ENCODE measurements around the gene CRAMP1. TPM values are rescaled to one million over a fixed set of nuclear protein-coding genes. Genes with fewer than 3 reads are reported as not detected.

Gene CRAMP1
- total RNA-seq, 2 experiments from 2014 or later = 15.1 to 15.7 TPM

GRCh38 chr16:1674751-1675664 is 62.8 kb downstream of the CRAMP1 start:
- ATAC-seq (no peak), DNase-seq (no peak)
- Mint-ChIP-seq H3K27me3 (no peaks in the 10 kb centered on the region), H3K4me1 (ENCODE audit: low read depth) (peaks cover 15% of the 10 kb centered on the region), H3K36me3 (ENCODE audit: low read depth) (peaks cover 30% of the 10 kb centered on the region), H3K9me3 (no peaks in the 10 kb centered on the region), H3K4me3 (no peak overlapping the region), H3K27ac (no peak overlapping the region)
- ChIA-PET POLR2A (interaction anchor here (1.0 to 1.3 kb wide), 2 partner anchors 22 to 107 kb away, joined by 3 read pairs; partner anchors contain the start of genes NUBP2 and SPSB3), CTCF (no interaction called here)
- intact Hi-C loops (cut with micrococcal nuclease) = no loop called here
- TF ChIP-seq CTCF (IDR thresholded peaks at IDR 0.05) = no peak

- POLR2A ChIA-PET = interaction anchor here (1.3 kb wide), 2 partner anchors 17 to 106 kb away, joined by 3 read pairs; partner anchors contain the start of genes NUBP2 and SPSB3
- ATAC-seq (no peak), DNase-seq (no peak)
- no peak for TF ChIP-seq CTCF (IDR thresholded peaks at IDR 0.05)
- CTCF ChIA-PET = interaction anchor here (1.7 kb wide), 1 partner anchor 29 kb away, joined by 7 read pairs; the partner anchor contains the start of gene MAPK8IP3
- H3K27ac Mint-ChIP-seq = no peak overlapping the region
- intact Hi-C loops (cut with micrococcal nuclease) = no loop called here
- peak overlapping the region; percentile 44 for H3K4me3 Mint-ChIP-seq
- H3K36me3 Mint-ChIP-seq (ENCODE audit: low read depth) = peaks cover 33% of the 10 kb centered on the region
- no peaks in the 10 kb centered on the region for H3K27me3 Mint-ChIP-seq
- H3K4me1 Mint-ChIP-seq (ENCODE audit: low read depth) = peaks cover 31% of the 10 kb centered on the region
- H3K9me3 Mint-ChIP-seq = no peaks in the 10 kb centered on the region
Measured at GRCh38 chr16:1676661-1677060, 64.5 kb downstream of the CRAMP1 start.

- ChIA-PET CTCF (interaction anchor here (0.6 to 2.0 kb wide), 5 partner anchors 28 to 163 kb away, joined by 3 to 20 read pairs (median 6); partner anchors contain the start of genes MAPK8IP3 and TMEM204), POLR2A (interaction anchor here (0.7 to 3.6 kb wide), 5 partner anchors 9 to 40 kb away, joined by 3 to 14 read pairs (median 4); partner anchors contain the start of gene MAPK8IP3)
- no peaks in the 10 kb centered on the region for H3K27me3 Mint-ChIP-seq
- no peak for DNase-seq
- H3K36me3 Mint-ChIP-seq (ENCODE audit: low read depth) = peaks cover 32% of the 10 kb centered on the region
- no peak overlapping the region for H3K27ac Mint-ChIP-seq
- ATAC-seq = no peak
- H3K9me3 Mint-ChIP-seq = no peaks in the 10 kb centered on the region
- H3K4me3 Mint-ChIP-seq = peak overlapping the region; percentile 44
- TF ChIP-seq CTCF (IDR thresholded peaks at IDR 0.05) = no peak
- intact Hi-C loops (cut with micrococcal nuclease) = no loop called here
- H3K4me1 Mint-ChIP-seq (ENCODE audit: low read depth) = peaks cover 32% of the 10 kb centered on the region
Measured at GRCh38 chr16:1677339-1677738, 65.2 kb downstream of the CRAMP1 start.

DNA sequence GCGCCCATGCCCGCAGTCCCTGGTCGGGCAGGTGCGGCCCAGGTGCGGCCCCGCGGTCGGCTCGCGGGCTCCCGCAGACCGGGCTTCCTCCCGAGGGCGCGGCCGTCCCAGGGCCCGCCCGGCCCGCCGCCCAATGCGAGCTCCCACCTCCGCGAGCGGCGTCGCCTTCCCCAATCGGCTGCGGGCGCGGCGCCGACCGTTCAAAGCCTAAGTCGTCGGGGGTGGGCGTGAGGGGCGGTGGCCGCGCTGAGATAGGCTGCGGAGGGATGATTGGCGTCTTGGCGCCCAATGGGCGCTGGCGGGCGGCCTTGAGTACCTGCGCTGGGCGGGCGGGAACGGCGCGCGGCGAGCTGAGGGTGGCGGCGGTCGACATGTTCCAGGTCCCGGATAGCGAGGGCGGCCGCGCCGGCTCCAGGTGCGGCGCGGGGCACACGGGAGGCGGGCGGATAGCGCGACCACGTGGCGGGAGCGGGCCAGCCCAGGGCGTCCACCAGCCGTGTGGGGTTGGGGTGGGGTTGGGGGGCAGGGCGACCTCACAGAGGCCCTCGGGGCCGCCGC is 65.9 kb downstream of the CRAMP1 start, which contains the start of gene JPT2:
JPT2 (plus strand) TSS at position 338 of the 558 bp plus-strand sequence; CDS start at position 372, 34 bp downstream.
- H3K4me3 Mint-ChIP-seq = peak within 1 kb of the TSS; percentile 82
- TF ChIP-seq CTCF (IDR thresholded peaks at IDR 0.05) = no peak
- DNase-seq = peak; percentile 98
- no peaks in the 10 kb centered on the region for H3K27me3 Mint-ChIP-seq
- intact Hi-C loops (cut with micrococcal nuclease) = no loop called here
- peaks cover 28% of the 10 kb centered on the region for H3K36me3 Mint-ChIP-seq (ENCODE audit: low read depth)
- H3K27ac Mint-ChIP-seq = peak within 1 kb of the TSS; percentile 84
- POLR2A ChIA-PET = interaction anchor here (0.7 to 3.6 kb wide), 9 partner anchors 10 to 93 kb away, joined by 3 to 14 read pairs (median 4); partner anchors contain the start of genes MAPK8IP3 and NME3
- H3K9me3 Mint-ChIP-seq = no peaks in the 10 kb centered on the region
- CTCF ChIA-PET = interaction anchor here (0.6 to 2.0 kb wide), 5 partner anchors 28 to 164 kb away, joined by 3 to 20 read pairs (median 3); partner anchors contain the start of genes MAPK8IP3 and TMEM204
- ATAC-seq = peak; percentile 99
- H3K4me1 Mint-ChIP-seq (ENCODE audit: low read depth) = peaks cover 32% of the 10 kb centered on the region
